GM20000 (cell line): ENCODE data around the gene GABRB1.

Source experiments
- DNase-seq: peaks from one replicate; pipeline ENCODE4 v3.0.0; 2012; ENCODE audit warnings: low spot score
- TF ChIP-seq, protein P1 (sequence below): IDR thresholded peaks from 2 replicates; pipeline ENCODE4 v1.5.1; 2012; ENCODE audit warnings: mild to moderate bottlenecking, control low read depth; ENCODE audit errors: extremely low read depth, missing control alignments

The GABRB1 gene

DNA sequence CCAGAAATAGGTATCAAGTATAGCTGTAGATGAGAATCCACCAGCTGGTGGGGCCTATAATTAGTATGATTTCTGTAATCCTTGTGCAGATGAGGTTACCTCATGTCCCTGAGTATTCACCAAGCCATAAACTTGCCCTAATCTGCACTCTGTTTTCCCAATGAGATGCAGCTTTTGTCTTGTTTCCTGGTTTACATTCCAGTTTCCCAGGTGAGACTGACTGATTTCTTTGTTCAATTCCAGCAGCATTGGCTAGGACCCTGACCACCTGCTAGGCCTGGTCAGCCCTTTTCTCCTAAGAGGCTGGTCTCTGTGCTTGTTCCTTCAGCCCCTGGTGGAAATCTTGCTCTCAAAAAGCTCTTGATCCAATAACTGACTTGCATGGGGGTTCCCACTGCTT is 44.6 kb downstream of the GABRB1 start:
- TF ChIP-seq, protein P1, sequence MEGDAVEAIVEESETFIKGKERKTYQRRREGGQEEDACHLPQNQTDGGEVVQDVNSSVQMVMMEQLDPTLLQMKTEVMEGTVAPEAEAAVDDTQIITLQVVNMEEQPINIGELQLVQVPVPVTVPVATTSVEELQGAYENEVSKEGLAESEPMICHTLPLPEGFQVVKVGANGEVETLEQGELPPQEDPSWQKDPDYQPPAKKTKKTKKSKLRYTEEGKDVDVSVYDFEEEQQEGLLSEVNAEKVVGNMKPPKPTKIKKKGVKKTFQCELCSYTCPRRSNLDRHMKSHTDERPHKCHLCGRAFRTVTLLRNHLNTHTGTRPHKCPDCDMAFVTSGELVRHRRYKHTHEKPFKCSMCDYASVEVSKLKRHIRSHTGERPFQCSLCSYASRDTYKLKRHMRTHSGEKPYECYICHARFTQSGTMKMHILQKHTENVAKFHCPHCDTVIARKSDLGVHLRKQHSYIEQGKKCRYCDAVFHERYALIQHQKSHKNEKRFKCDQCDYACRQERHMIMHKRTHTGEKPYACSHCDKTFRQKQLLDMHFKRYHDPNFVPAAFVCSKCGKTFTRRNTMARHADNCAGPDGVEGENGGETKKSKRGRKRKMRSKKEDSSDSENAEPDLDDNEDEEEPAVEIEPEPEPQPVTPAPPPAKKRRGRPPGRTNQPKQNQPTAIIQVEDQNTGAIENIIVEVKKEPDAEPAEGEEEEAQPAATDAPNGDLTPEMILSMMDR: no peak
- DNase-seq: no peak

DNA sequence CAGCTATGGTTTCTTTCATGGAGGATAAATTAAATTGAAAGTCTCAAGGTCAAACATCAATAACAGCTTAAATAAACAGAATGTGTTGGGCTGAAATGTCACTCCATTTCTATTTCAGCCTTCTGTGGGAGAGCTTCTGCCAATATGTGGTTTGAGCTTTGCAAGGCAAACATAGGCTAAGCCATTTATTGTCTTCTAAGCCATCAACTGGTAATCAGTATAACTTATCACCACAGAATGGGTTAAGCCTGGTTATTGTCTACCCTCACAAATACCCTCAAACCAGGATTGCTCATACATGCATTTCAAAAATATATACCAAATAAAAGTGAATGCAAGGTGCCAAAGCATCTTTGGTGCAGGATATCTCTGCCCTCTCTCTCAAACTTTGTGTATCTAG is 52.7 kb downstream of the GABRB1 start:
- TF ChIP-seq, protein P1: no peak
- no peak for DNase-seq

DNA sequence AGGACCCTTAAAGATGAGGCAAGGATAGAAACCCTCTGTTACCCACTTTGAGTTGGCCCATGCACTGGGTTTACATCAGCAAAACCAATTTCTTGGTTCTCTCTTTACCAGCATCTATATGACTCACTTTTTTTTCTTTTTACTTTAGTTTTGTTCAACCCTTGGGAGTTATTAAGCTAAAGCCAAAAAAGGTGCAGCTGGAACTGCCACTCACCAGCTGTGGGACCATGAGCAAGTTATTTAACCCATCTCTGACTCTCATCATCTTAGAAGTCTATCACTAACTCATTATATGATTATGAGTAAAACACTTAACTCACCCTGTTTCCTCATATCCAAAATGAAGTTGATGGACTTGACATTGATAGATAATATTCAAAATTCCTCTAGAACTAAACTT is 53.4 kb downstream of the GABRB1 start:
- no peak for DNase-seq
- TF ChIP-seq, protein P1: no peak

DNA sequence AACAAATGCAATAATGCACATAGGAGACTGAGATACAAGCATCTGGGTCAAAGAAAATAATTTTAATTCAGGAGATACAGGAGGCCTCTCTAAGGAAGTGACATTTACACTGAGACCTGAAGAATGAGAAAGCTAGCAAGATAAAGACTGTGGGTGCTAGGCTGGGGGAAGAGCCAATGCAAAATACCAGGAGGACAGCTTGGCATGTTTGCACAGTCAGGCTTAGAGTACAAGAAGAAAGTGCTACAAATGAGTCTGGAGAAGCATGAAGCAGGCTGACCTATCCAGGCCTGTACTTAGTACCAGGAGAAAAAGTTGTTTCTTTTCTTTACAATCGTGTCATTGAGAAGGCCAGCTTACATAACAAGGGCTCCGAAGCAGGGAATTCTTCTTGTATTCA is 56.9 kb downstream of the GABRB1 start:
- DNase-seq: no peak
- TF ChIP-seq, protein P1: no peak

DNA sequence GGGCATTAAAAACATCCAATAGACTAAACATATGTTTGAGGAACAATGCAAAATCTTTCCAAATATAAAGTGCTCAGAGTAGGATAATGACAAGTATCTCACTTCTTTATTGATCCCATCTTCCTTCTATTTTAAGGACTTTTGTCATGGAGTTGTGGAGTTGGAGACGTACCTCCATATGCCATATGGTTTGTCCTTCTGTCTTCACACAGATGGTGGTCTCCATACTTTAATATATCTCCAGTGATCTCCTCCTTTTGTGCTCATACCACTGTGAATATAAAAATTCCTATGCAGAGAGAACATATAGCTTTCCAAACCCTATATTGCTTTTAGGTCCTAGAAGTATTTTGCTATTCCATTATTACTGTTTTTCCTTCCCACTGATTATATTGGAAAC is 64.5 kb downstream of the GABRB1 start:
- no peak for DNase-seq
- TF ChIP-seq, protein P1: no peak

DNA sequence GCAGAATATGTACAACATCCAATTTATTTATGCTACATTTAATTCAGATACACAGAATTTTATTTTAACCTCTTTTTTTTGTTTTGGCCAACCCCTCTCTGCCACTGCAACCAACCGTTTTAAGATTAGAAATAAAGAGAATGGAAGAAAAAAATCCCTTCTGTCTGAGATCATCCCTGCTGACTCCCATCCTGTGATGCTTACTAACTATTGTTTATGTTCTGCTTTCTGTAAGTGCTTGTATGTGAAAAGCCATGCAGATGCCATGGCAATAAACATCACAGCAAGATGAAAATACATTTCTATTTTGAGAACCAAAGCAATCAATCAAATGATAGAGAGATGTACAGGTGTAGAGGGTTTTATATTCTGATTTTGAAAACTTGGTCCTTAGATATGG is 70.1 kb downstream of the GABRB1 start:
- TF ChIP-seq, protein P1: no peak
- DNase-seq: no peak

DNA sequence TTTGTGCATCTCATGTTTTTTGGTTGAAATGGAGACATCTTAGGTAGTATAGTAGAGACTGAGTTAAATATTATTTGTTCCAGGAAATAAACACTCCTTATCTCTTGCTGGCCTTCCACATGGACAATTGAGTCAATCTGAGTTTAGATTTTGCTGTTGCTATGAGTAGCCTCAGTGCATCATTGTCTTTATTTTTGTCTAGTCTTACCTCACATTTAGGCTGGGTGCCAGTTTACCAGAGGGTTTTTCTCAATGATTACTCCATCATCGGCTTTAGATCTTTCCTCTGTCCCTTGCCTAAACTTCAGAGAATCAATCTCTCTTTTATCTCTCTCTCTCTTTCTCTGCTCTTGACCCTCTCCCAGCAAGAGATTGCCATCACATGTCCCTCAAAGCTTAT is 73.6 kb downstream of the GABRB1 start:
- TF ChIP-seq, protein P1: no peak
- DNase-seq: no peak
